Measurements from ENCODE around the gene ABCC4.

- TF ChIP-seq CTCF (IDR thresholded peaks at IDR 0.05) (no peak), POLR2AphosphoS5 (IDR thresholded peaks at IDR 0.05) (no peak), POLR2A (IDR thresholded peaks at IDR 0.05) (no peak), EP300 (IDR thresholded peaks at IDR 0.05; ENCODE audit: low read depth) (no peak)
These were observed 27.1 kb upstream of the ABCC4 start for GRCh38 chr13:95328386-95328785.

Data from transverse colon (tissue), 4 donors.